Metanephros (tissue), 1 donor: ENCODE results near the gene MED7. TPM values are rescaled to one million over a fixed set of nuclear protein-coding genes. Genes with fewer than 3 reads are reported as not detected.

Experiments used
- total RNA-seq: library from RNA; depleted of rRNA; stranded (reverse); fragments of >200 nt; gene quantifications from one replicate; pipeline ENCODE4 v1.2.3, GENCODE V29; 2014

MED7 gene, protein sequence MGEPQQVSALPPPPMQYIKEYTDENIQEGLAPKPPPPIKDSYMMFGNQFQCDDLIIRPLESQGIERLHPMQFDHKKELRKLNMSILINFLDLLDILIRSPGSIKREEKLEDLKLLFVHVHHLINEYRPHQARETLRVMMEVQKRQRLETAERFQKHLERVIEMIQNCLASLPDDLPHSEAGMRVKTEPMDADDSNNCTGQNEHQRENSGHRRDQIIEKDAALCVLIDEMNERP
- total RNA-seq, result 14.4 TPM

DNA sequence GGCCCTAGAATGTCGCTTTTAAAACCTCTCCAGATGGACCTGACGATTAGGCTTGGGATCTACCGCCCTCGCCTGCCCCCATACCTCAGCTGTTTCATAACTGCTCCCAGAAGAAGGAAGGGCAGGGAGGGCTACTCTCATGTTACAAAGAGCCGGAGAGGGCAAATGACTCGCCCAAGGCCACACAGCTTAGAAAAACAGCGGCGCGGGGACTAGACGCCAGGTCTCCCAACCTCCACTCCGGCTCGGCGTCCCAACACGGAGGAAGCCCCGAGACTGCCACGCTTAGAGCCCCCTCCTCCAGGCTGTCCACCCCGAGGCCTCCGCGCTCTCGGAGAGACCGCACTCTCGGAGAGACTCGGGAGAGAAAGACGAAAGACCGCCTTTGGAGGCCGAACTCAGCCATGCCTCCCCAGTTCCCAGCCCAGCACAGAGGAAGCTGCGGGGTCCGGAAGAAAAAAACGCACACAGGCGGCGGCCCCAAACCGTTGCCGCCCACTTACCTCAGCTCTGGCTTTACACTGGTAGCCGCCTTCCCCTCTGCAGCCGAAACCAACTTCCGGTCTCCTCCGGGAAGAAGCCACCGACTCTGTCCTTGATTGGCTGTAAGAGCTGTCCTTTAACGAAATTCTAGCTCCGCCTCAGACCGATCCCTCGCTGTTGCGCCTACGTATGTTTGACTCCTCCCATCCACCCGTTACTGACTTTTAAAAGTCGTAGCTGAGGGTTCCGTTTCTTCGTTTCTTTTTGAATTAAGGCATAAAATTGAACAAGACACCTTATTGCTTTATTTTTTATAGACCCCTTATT, at the start of gene MED7:
Gene MED7, minus strand, starts transcription at position 549 of the 810 bp plus-strand sequence. CDS start 3,434 bp downstream, outside the sequence.

DNA sequence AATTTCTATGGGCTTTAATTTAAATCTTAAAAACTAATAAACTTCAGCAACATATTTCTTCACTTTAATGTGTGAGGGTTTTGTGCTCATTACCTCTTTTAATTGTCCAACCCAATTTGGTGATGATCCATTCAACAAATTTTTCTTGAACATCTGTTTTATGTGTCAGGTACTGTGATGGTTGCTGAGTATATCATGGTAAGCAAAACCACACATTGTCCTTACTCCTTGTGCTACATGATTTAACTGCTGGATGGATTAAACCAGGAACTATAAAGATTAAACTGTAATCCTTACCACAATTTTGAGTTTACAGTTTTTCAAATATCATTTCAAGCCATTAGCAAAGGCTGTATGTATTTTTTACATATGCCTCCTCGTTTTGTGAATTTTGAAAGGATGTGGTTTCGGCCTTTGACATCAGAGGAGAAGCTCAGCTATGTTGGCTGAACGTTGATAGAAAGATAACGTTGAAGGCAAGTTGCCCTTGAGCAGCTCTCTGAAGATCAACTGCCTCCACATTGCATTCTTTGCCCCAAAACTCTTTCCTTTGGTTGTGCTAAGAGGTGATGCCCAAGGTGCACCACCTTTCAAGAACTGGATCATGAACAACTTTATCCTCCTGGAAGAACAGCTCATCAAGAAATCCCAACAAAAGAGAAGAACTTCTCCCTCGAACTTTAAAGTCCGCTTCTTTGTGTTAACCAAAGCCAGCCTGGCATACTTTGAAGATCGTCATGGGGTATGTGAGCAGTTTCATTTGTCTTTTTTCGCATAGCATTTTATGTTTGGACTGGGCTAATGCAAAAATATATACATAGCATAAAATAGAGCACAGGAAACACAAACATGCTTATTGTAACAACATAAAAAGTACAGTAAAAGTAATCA, 38.0 kb upstream of the MED7 start, which contains the start of gene ITK:
Gene ITK, plus strand, starts transcription at position 467 of the 891 bp plus-strand sequence. Its CDS starts 138 bp downstream, at position 605.

DNA sequence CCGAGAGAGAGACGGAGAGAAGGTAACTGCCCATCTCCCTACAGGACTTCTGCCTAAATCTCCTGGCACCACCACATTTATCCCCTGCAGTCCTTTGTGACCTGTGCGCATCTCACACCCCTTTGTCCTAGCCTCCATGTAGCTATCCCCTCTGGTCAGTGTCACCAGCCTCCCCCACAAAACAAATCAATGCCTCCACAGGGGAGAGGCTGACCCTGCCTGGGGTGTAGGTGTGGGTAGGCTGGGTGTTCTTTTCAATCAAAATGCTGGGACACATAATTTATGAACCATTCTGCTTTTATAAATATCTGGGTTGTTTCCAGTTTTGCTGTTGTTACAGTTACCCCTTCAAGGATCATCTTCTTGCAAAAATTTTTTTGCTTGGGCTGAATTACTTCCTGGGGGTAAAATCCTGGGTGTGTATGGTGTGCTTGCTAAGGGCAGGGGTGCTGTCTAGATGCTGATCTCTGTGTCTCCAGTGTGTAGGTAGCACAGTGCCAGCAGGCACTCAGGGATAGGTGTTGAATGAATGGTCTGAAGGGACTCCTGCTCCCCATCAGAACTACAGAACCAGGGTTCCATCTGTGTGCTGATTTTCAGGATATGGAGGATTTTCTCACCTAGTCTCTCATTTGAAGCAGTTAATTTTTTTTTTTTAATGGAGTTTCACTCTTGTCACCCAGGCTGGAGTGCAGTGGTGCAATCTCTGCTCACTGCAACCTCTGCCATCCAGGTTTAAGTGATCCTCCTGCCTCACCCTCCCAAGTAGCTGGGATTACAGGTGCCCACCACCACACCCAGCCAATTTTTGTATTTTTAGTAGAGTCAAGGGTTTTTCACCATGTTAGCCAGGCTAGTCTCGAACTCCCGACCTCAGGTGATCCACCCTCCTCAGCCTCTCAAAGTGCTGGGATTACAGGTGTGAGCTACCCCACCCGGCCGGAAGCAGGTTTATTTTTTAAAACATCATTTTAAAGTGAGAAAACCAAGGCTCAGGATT, 23.8 kb upstream of the MED7 start, which contains the start of gene GARIN3:
Gene GARIN3, minus strand, starts transcription at position 51 of the 1,000 bp plus-strand sequence. CDS start 96 bp downstream, outside the sequence.

DNA sequence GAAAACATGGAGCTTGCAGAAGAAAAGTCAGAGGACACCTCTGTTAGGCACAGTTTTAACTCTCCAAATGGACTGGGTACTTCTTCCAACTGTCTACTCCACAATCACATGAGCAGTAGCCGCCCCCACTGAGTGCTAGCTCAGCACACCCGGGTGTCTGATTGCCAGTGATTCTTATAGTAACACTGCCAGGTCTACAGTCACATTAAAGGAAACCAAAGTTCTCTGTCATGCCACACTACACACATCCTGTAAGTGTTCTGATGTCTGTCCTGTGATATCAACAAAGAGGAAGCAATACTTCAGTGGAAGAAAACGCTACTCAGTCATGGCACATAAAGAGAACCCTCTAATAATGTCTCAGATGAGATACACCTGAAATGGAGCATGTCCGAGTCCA, 33.7 kb downstream of the MED7 start, which contains the start of gene HAVCR2:
Gene HAVCR2, minus strand, starts transcription at position 69 of the 400 bp plus-strand sequence. Its CDS starts 61 bp downstream, at position 8.

Other genes starting within 250 kb of the MED7 start
- 0.93 TPM for gene TIMD4, start 179.6 kb downstream of the MED7 start, total RNA-seq
- 5.3 TPM for gene HAVCR1, start 83.7 kb downstream of the MED7 start, total RNA-seq
- gene HAVCR2, start 33.8 kb downstream of the MED7 start, total RNA-seq, result 13.0 TPM
- not detected for gene GARIN3, start 23.4 kb upstream of the MED7 start, total RNA-seq
- 0.99 TPM for gene ITK, start 38.0 kb upstream of the MED7 start, total RNA-seq
- gene CYFIP2, start 123.3 kb upstream of the MED7 start, total RNA-seq, result 150 TPM